Thoracic aorta (tissue), 2 donors: ENCODE data around the gene ZBTB4. TPM values are rescaled to one million over a fixed set of nuclear protein-coding genes. Genes with fewer than 3 reads are reported as not detected.
A peak's percentile ranks its signal among the peaks of the same experiment; 100 is the strongest.

Experiments
- ATAC-seq: fragments of 150-250 bp; one replicate; pipeline ENCODE4 v1.8.0; 2017; ENCODE audit warnings: low read depth; ENCODE audit not compliant: insufficient number of reproducible peaks, low FRiP score
- DNase-seq: peaks from one replicate; pipeline ENCODE4 v3.0.0-alpha.2; 2020; ENCODE audit warnings: low spot score
- H3K27ac ChIP-seq, 2 donors: fragments of 200-600 bp; sonication (generic); 1 replicate in 1 of 2; 2 replicates in 1 of 2; pipeline ENCODE4 v1.5.1; 2016; ENCODE audit warnings: mild to moderate bottlenecking in 2 of 2, moderate library complexity in 2 of 2
- H3K27me3 ChIP-seq: fragments of 200-600 bp; sonication (generic); replicated peaks from 2 replicates; pipeline ENCODE4 v1.6.0; 2016; ENCODE audit warnings: mild to moderate bottlenecking; ENCODE audit not compliant: insufficient read depth
- H3K36me3 ChIP-seq: fragments of 200-600 bp; sonication (generic); one replicate; pipeline ENCODE4 v1.5.1; 2016
- H3K4me1 ChIP-seq, 2 donors: fragments of 200-600 bp; sonication (generic); 1 replicate in 1 of 2; 2 replicates in 1 of 2; pipeline versions ENCODE4 v1.5.1 to v1.6.0; 2016; ENCODE audit warnings: low read depth in 2 of 2, mild to moderate bottlenecking in 1 of 2; ENCODE audit not compliant: control insufficient read depth in 1 of 2
- H3K4me3 ChIP-seq: fragments of 200-600 bp; sonication (generic); 2 replicates; pipeline ENCODE4 v1.5.1; 2016; ENCODE audit warnings: mild to moderate bottlenecking
- H3K9me3 ChIP-seq: fragments of 200-600 bp; sonication (generic); 2 replicates; pipeline ENCODE4 v1.5.1; 2016
- CTCF ChIP-seq: fragments of 200-600 bp; sonication (generic); IDR thresholded peaks from one replicate; pipeline ENCODE4 v1.5.1; 2019; ENCODE audit warnings: antibody characterized with exemption
- total RNA-seq, 2 donors: library from RNA; depleted of rRNA; stranded (reverse); fragments of >200 nt; gene quantifications; one replicate each; pipeline versions ENCODE4 v1.1.0 to v1.2.3, GENCODE V29; 2016

Gene ZBTB4
- total RNA-seq, 2 donors from 2014 or later, result 56.2 to 72.3 TPM

DNA sequence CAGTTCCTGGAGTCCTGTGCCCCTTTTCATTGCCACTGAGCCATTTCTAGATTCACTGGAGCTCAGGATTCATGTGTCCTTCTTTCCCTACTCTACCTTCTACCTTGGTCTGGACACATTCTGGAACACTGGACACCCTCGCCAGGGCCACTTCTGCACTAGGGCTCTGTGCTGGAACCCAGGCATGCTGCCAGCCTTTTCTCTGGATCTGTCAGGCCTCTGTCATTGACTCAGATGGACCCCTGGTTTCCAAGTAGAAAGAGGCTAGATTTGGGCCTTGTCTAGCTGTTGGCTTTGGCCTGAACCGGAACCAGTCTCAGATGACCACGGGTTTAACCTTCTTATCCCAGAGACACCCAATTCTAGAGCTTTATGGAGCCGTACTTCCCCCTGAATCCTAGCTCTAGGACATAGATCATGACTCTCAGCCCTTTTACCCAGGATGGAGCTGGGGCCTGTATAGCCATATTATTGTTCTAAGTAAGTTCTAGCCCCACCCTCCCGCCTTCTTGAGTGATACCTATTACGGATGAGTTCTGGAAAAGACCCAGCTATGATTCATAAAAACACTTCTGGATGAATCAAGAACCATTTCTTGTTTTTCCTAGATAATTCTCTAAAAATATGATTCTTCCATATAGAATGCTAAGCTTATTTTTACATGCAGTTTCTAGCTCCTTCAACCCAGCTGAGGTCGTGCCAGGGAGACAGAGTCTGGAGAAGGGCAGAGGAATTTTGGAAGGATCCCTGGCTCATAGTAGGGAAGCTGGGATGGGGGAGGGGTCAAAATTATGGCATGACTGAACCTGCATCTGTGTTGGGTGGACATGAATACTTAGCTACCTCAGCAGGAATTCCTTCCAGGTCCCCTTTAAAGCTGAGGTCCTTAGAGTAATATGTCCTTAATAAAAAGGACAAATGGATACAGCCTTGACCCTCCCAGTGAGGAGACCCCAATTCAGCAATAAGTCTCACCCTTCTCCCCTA, 35.6 kb downstream of the ZBTB4 start:
- peaks cover 16% of the 10 kb centered on the region for H3K27me3 ChIP-seq
- TF ChIP-seq CTCF, result no peak
- peaks cover 16 to 40% of the 10 kb centered on the region in 2 donors for H3K4me1 ChIP-seq
- no peaks in the 10 kb centered on the region for H3K9me3 ChIP-seq
- DNase-seq (no peak), ATAC-seq (no peak)
- no peak overlapping the region for H3K27ac ChIP-seq
- no peaks in the 10 kb centered on the region for H3K36me3 ChIP-seq
- H3K4me3 ChIP-seq, result no peak overlapping the region

GRCh38 chr17:7442142-7442541, 37.3 kb downstream of the ZBTB4 start:
- peaks cover 5% of the 10 kb centered on the region for H3K27me3 ChIP-seq
- peaks cover 27 to 55% of the 10 kb centered on the region in 2 donors for H3K4me1 ChIP-seq
- TF ChIP-seq CTCF, result no peak
- no peaks in the 10 kb centered on the region for H3K36me3 ChIP-seq
- no peaks in the 10 kb centered on the region for H3K9me3 ChIP-seq
- H3K27ac ChIP-seq, result no peak overlapping the region
- ATAC-seq (no peak), DNase-seq (no peak)
- H3K4me3 ChIP-seq, result no peak overlapping the region

GRCh38 chr17:7441266-7441665, 38.2 kb downstream of the ZBTB4 start:
- peaks cover 5% of the 10 kb centered on the region for H3K27me3 ChIP-seq

GRCh38 chr17:7440834-7441195, 38.6 kb downstream of the ZBTB4 start:
- H3K4me3 ChIP-seq, result peak overlapping the region; percentile 63
- H3K9me3 ChIP-seq, result no peaks in the 10 kb centered on the region
- no peaks in the 10 kb centered on the region for H3K36me3 ChIP-seq
- no peak overlapping the region for H3K27ac ChIP-seq
- H3K4me1 ChIP-seq, result peaks cover 32 to 66% of the 10 kb centered on the region in 2 donors
- no peak for ATAC-seq
- DNase-seq, result no peak
- H3K27me3 ChIP-seq, result peaks cover 5% of the 10 kb centered on the region
- no peak for TF ChIP-seq CTCF

More at GRCh38 chr17:7441266-7441665, 38.2 kb downstream of the ZBTB4 start:
- DNase-seq (no peak), ATAC-seq (no peak)
- H3K36me3 ChIP-seq, result no peaks in the 10 kb centered on the region
- TF ChIP-seq CTCF, result no peak
- H3K4me3 ChIP-seq, result no peak overlapping the region
- peaks cover 32 to 64% of the 10 kb centered on the region in 2 donors for H3K4me1 ChIP-seq
- no peaks in the 10 kb centered on the region for H3K9me3 ChIP-seq
- no peak overlapping the region for H3K27ac ChIP-seq

DNA sequence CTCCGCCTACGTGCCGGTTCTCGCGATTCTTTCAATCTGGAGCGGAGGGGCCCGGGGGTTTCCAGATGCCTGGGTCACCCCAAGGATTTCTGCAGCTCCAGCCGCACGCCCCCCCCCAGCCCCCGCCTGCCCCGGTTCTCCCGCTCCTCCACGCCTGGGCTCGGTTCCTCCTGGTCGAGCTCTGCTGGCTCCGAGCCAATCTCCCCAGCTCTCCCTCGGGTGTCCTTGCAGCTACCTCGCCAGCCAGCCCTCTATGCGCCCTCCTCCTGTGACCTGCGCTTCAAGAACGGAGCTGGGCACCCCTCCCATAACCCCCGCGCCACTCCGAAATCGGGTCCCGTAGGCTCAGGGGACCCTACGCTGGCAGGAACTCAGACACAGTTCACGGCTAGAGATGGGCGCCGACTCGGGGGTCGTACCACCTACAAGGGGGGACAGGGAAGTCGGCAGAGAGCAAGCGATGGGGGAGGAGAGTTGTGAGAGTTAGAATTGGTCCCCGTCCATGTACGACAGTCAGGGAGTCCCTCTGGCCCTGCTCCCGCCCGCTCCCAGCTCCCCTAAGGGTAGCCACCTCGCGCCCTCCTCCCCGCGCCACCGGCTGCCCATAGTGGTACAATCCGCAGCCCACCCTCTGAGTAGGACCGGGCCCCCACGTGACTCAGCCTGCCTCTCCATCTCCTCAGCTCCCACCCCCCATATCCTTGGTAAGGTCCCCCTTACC, 39.2 kb downstream of the ZBTB4 start:
- Histone ChIP-seq H3K27ac (no peak overlapping the region), H3K4me3 (peak overlapping the region; percentile 63), H3K4me1 (peaks cover 32 to 66% of the 10 kb centered on the region in 2 donors), H3K9me3 (no peaks in the 10 kb centered on the region), H3K36me3 (no peaks in the 10 kb centered on the region), H3K27me3 (peaks cover 5% of the 10 kb centered on the region)
- no peak for DNase-seq
- ATAC-seq, result no peak
- no peak for TF ChIP-seq CTCF
